A549 (cell line): Measurements from ENCODE around the gene ING5. TPM values are rescaled to one million over a fixed set of nuclear protein-coding genes. Genes with fewer than 3 reads are reported as not detected.

Experiments
- ATAC-seq, 2 experiments: fragments of 200-7000 bp in 1 of 2; fragments of >200 bp in 1 of 2; cut with Nextera tagmentation in 1 of 2; cut with Tn5 transposase in 1 of 2; 3 replicates each; pipeline versions ENCODE4 v1.8.0 to v1.9.1; 2018 to 2020; ENCODE audit warnings: mild to moderate bottlenecking in 1 of 2, moderate library complexity in 1 of 2
- CTCF ChIA-PET: fragments of 300-600 bp; sonication (Branson Sonifier 250); formaldehyde crosslinking; extraction: SDS; loops from one replicate; lab custom pipeline; 2021; ENCODE audit warnings: antibody characterized with exemption, inconsistent platforms; lab: Yijun Ruan, JAX
- POLR2A ChIA-PET: fragments of 350-600 bp; formaldehyde crosslinking; extraction: SDS; loops from one replicate; lab custom pipeline; 2021; ENCODE audit warnings: antibody characterized with exemption, inconsistent platforms; lab: Yijun Ruan, JAX
- DNase-seq, 2 experiments: peaks; one replicate each; pipeline versions ENCODE4 v3.0.0 to v3.0.0-alpha.2; 2011 to 2016; ENCODE audit warnings: low read depth in 1 of 2, low spot score in 1 of 2
- FAIRE-seq: peaks from 2 replicates; lab custom pipeline; 2011; peaks lifted over from hg19 to GRCh38; lab: Jason Lieb, UNC
- H3K27ac ChIP-seq, 2 experiments: fragments of >200 bp; sonication (Bioruptor Twin); formaldehyde crosslinking; 3 replicates each; pipeline ENCODE4 v1.5.1; 2016 to 2017
- H3K4me1 ChIP-seq: fragments of >200 bp; sonication (Bioruptor Twin); formaldehyde crosslinking; 3 replicates; pipeline ENCODE4 v1.6.1; 2016
- H3K4me2 ChIP-seq: fragments of >200 bp; sonication (Bioruptor Twin); formaldehyde crosslinking; 3 replicates; pipeline ENCODE4 v1.6.1; 2016
- H3K4me3 ChIP-seq: fragments of >200 bp; sonication (Bioruptor Twin); formaldehyde crosslinking; 3 replicates; pipeline ENCODE4 v1.5.1; 2016
- H3K9me3 ChIP-seq: fragments of >200 bp; sonication (Bioruptor Twin); formaldehyde crosslinking; 3 replicates; pipeline ENCODE4 v1.6.1; 2016
- ATOH8 ChIP-seq: fragments of 250-450 bp; sonication (Bioruptor Pico); IDR thresholded peaks from 2 replicates; pipeline ENCODE4 v1.5.0; 2020; ENCODE audit warnings: low read depth, mild to moderate bottlenecking, moderate library complexity
- BHLHE40 ChIP-seq: IDR thresholded peaks from 2 replicates; pipeline ENCODE4 v1.6.1; 2012; ENCODE audit warnings: low read depth, low read length, inconsistent platforms
- CBX8 ChIP-seq: fragments of 200-600 bp; sonication (generic); IDR thresholded peaks from 2 replicates; pipeline ENCODE4 v1.6.1; 2016
- CEBPB ChIP-seq, 2 experiments: fragments of >200 bp in 1 of 2; sonication (Bioruptor Twin) in 1 of 2; formaldehyde crosslinking in 1 of 2; IDR thresholded peaks; 2 replicates each; pipeline ENCODE4 v1.6.1; 2012 to 2016
- CHD4 ChIP-seq: fragments of 200-600 bp; sonication (generic); IDR thresholded peaks from 2 replicates; pipeline ENCODE4 v1.6.1; 2016; ENCODE audit warnings: antibody characterized with exemption, mild to moderate bottlenecking, borderline replicate concordance
- EHF ChIP-seq: fragments of 250-450 bp; sonication (Bioruptor Pico); IDR thresholded peaks from 2 replicates; pipeline ENCODE4 v1.5.0; 2020; ENCODE audit warnings: mild to moderate bottlenecking
- EHMT2 ChIP-seq: fragments of 200-600 bp; sonication (generic); IDR thresholded peaks from 2 replicates; pipeline ENCODE4 v1.6.1; 2016; ENCODE audit warnings: antibody characterized with exemption, low read depth, mild to moderate bottlenecking, moderate library complexity
- EP300 ChIP-seq, 2 experiments: fragments of >200 bp; sonication (Bioruptor Twin); formaldehyde crosslinking; IDR thresholded peaks; 2 replicates in 1 of 2; 3 replicates in 1 of 2; pipeline ENCODE4 v1.6.1; 2016 to 2017
- ESRRA ChIP-seq: fragments of 150-350 bp; IDR thresholded peaks from 2 replicates; pipeline ENCODE4 v1.6.1; 2014; ENCODE audit warnings: mild to moderate bottlenecking, low read length, borderline replicate concordance
- FOSL2 ChIP-seq, 2 experiments: fragments of 450-650 bp in 1 of 2; fragments of >200 bp in 1 of 2; sonication (Bioruptor Twin) in 1 of 2; formaldehyde crosslinking; IDR thresholded peaks; 2 replicates each; pipeline versions ENCODE4 v1.5.0 to v1.6.1; 2016 to 2020; ENCODE audit warnings: mild to moderate bottlenecking in 1 of 2, moderate library complexity in 1 of 2
- FOXS1 ChIP-seq: fragments of 250-450 bp; sonication (Bioruptor Pico); IDR thresholded peaks from 2 replicates; pipeline ENCODE4 v1.5.0; 2020; ENCODE audit warnings: mild to moderate bottlenecking, moderate library complexity
- HES2 ChIP-seq: fragments of >200 bp; sonication (Bioruptor Twin); formaldehyde crosslinking; IDR thresholded peaks from 2 replicates; pipeline ENCODE4 v1.6.1; 2016
- HEYL ChIP-seq: fragments of 250-450 bp; sonication (Bioruptor Pico); IDR thresholded peaks from 2 replicates; pipeline ENCODE4 v1.8.0; 2021; ENCODE audit warnings: mild to moderate bottlenecking, moderate library complexity
- HOXA7 ChIP-seq: fragments of 250-450 bp; sonication (Bioruptor Pico); IDR thresholded peaks from 2 replicates; pipeline ENCODE4 v1.5.0; 2020; ENCODE audit warnings: mild to moderate bottlenecking, moderate library complexity
- HOXB13 ChIP-seq: fragments of 250-450 bp; sonication (Bioruptor Pico); IDR thresholded peaks from 2 replicates; pipeline ENCODE4 v1.5.0; 2020; ENCODE audit warnings: low read depth, mild to moderate bottlenecking, moderate library complexity
- HOXB5 ChIP-seq: fragments of 250-450 bp; sonication (Bioruptor Pico); IDR thresholded peaks from 2 replicates; pipeline ENCODE4 v1.5.0; 2020; ENCODE audit warnings: mild to moderate bottlenecking, moderate library complexity
- JUNB ChIP-seq: fragments of >200 bp; sonication (Bioruptor Twin); formaldehyde crosslinking; IDR thresholded peaks from 2 replicates; pipeline ENCODE4 v1.6.1; 2016
- KDM5A ChIP-seq: fragments of 200-600 bp; sonication (generic); IDR thresholded peaks from 2 replicates; pipeline ENCODE4 v1.6.1; 2016; ENCODE audit warnings: antibody characterized with exemption, mild to moderate bottlenecking
- MYC ChIP-seq: IDR thresholded peaks from 2 replicates; pipeline ENCODE4 v1.6.1; 2012; ENCODE audit warnings: mild to moderate bottlenecking, inconsistent platforms, low read length, improper control_type of control experiment, borderline replicate concordance
- NFE2L2 ChIP-seq: fragments of 150-350 bp; conservative IDR thresholded peaks from 2 replicates; pipeline ENCODE4 v1.6.1; 2014; ENCODE audit warnings: low read length
- NPAS2 ChIP-seq: fragments of 250-450 bp; sonication (Bioruptor Pico); IDR thresholded peaks from 2 replicates; pipeline ENCODE4 v1.8.0; 2022; ENCODE audit warnings: mild to moderate bottlenecking, moderate library complexity, borderline replicate concordance
- PHF8 ChIP-seq: fragments of 200-600 bp; sonication (generic); IDR thresholded peaks from 2 replicates; pipeline ENCODE4 v1.6.1; 2016; ENCODE audit warnings: low read depth, mild to moderate bottlenecking, antibody characterized with exemption, moderate library complexity, borderline replicate concordance
- POLR2A ChIP-seq: IDR thresholded peaks from 2 replicates; pipeline ENCODE4 v1.6.1; 2012; ENCODE audit warnings: mild to moderate bottlenecking, low read length
- RAD21 ChIP-seq, 2 experiments: fragments of >200 bp in 1 of 2; sonication (Bioruptor Twin) in 1 of 2; formaldehyde crosslinking in 1 of 2; IDR thresholded peaks in 1 of 2; conservative IDR thresholded peaks in 1 of 2; 2 replicates in 1 of 2; 3 replicates in 1 of 2; pipeline ENCODE4 v1.6.1; 2012 to 2018; ENCODE audit warnings: inconsistent platforms in 1 of 2
- SREBF2 ChIP-seq: fragments of 450-650 bp; IDR thresholded peaks from 2 replicates; pipeline ENCODE4 v1.6.1; 2014; ENCODE audit warnings: mild to moderate bottlenecking, moderate library complexity
- ZFP36 ChIP-seq: fragments of 450-650 bp; IDR thresholded peaks from 2 replicates; pipeline ENCODE4 v1.6.1; 2014; ENCODE audit warnings: borderline replicate concordance; ENCODE audit not compliant: partially characterized antibody
- ZSCAN20 ChIP-seq: fragments of 250-450 bp; sonication (Bioruptor Pico); IDR thresholded peaks from 2 replicates; pipeline ENCODE4 v1.8.0; 2022; ENCODE audit warnings: mild to moderate bottlenecking, moderate library complexity
- WGBS: methylation state at CpG from one replicate; pipeline ENCODE4 v1.1.6; 2017; ENCODE audit errors: missing lambda C conversion rate; 5-methylcytosine and 5-hydroxymethylcytosine counted together
- polyA plus RNA-seq, 4 experiments: library from polyadenylated mRNA; depleted of rRNA in 3 of 4; stranded (reverse); fragments of >200 nt; fragmentation: RNase III in 1 of 4; extraction: RNeasy Plus Mini Kit Qiagen cat#74134 plus additional on column Dnase treatment in 1 of 4; gene quantifications; 2 replicates in 3 of 4; 3 replicates in 1 of 4; pipeline ENCODE4 v1.2.3, GENCODE V29; 2011 to 2017
- TF ChIP-seq, protein P1 (sequence below): IDR thresholded peaks from 2 replicates; pipeline ENCODE4 v1.6.1; 2012
- TF ChIP-seq, protein P2 (sequence below): fragments of 450-650 bp; IDR thresholded peaks from 2 replicates; pipeline ENCODE4 v1.6.1; 2014; ENCODE audit warnings: antibody characterized with exemption
- TF ChIP-seq, protein P3 (sequence below): IDR thresholded peaks from 2 replicates; pipeline ENCODE4 v1.6.1; 2012

The ING5 gene
- polyA plus RNA-seq, 2 of the 4 experiments (the other 2 are of a cell fraction): 28.6 to 29.6 TPM

DNA sequence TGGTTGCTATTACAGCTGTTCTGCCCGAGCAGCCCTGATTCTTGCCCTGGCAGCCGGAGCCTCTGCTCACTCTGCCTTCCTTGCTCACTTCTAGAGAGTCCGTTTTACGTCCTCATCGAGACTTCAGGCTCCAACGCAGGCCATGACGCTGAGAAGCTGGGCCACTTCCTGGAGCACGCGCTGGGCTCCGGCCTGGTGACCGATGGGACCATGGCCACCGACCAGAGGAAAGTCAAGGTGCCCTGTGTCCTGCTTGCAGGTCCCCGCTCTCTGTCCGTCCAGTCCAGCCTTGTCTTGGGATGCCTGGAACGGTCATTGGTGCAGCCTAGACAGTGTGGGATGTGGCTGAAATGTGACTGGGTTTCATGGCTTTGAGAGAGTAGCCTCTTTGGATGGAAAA, 49.3 kb downstream of the ING5 start:
- H3K4me2 ChIP-seq: no peak overlapping the region
- no peak overlapping the region for H3K27ac ChIP-seq
- no peak overlapping the region for H3K4me3 ChIP-seq
- DNase-seq (no peak), FAIRE-seq (no peak), ATAC-seq (no peak)
- 95% methylated on average over 15 of the region's 15 CpGs for WGBS
- TF ChIP-seq HOXB5 (CRISPR knock-in tag) (no peak), HOXB13 (CRISPR knock-in tag) (no peak), PHF8 (no peak), HOXA7 (no peak), EP300 (IDR thresholded peaks at IDR 0.05) (no peak)
- TF ChIP-seq, protein P1, sequence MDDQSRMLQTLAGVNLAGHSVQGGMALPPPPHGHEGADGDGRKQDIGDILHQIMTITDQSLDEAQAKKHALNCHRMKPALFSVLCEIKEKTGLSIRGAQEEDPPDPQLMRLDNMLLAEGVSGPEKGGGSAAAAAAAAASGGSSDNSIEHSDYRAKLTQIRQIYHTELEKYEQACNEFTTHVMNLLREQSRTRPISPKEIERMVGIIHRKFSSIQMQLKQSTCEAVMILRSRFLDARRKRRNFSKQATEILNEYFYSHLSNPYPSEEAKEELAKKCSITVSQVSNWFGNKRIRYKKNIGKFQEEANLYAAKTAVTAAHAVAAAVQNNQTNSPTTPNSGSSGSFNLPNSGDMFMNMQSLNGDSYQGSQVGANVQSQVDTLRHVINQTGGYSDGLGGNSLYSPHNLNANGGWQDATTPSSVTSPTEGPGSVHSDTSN: no peak
- POLR2A ChIA-PET: interaction anchor here (0.6 kb wide), 1 partner anchor 51 kb away, joined by 3 read pairs; no protein-coding TSS in a partner anchor
- CTCF ChIA-PET: interaction anchor here (0.9 kb wide), 1 partner anchor 17 kb away, joined by 3 read pairs; no protein-coding TSS in a partner anchor
- no peaks in the 10 kb centered on the region for H3K9me3 ChIP-seq
- no peaks in the 10 kb centered on the region for H3K4me1 ChIP-seq

- H3K27ac ChIP-seq: no peak overlapping the region
- CTCF ChIA-PET: no interaction called here
- no peaks in the 10 kb centered on the region for H3K9me3 ChIP-seq
- H3K4me3 ChIP-seq: no peak overlapping the region
- 98% methylated on average over 9 of the region's 18 CpGs for WGBS
- POLR2A ChIA-PET: no interaction called here
- FAIRE-seq: no peak
- DNase-seq: no peak
- ATAC-seq: no peak
- no peak overlapping the region for H3K4me2 ChIP-seq
- H3K4me1 ChIP-seq: no peaks in the 10 kb centered on the region
- TF ChIP-seq BHLHE40: no peak
- TF ChIP-seq ZSCAN20: no peak
- no peak for TF ChIP-seq ZFP36
- no peak for TF ChIP-seq RAD21 (conservative IDR thresholded peaks at IDR 0.05 in 1 of 2, IDR thresholded peaks at IDR 0.05 in 1 of 2)
- no peak for TF ChIP-seq NFE2L2
- no peak for TF ChIP-seq FOSL2 (IDR thresholded peaks at IDR 0.05)
- TF ChIP-seq FOSL2 (CRISPR knock-in tag; IDR thresholded peaks at IDR 0.05): no peak
- TF ChIP-seq POLR2A: no peak
- no peak for TF ChIP-seq PHF8
- no peak for TF ChIP-seq JUNB
- no peak for TF ChIP-seq HEYL
- TF ChIP-seq CBX8: no peak
These were observed 49.9 kb downstream of the ING5 start for GRCh38 chr2:241751776-241752175.

- POLR2A ChIA-PET: no interaction called here
These were observed 50.4 kb downstream of the ING5 start for GRCh38 chr2:241752253-241752652.

More at GRCh38 chr2:241752253-241752652, 50.4 kb downstream of the ING5 start:
- H3K4me3 ChIP-seq: no peak overlapping the region
- CTCF ChIA-PET: no interaction called here
- H3K4me2 ChIP-seq: no peak overlapping the region
- no peak for DNase-seq
- no peak for ATAC-seq
- H3K9me3 ChIP-seq: no peaks in the 10 kb centered on the region
- no peak for FAIRE-seq
- TF ChIP-seq HOXB5 (CRISPR knock-in tag) (no peak), EHMT2 (no peak), ATOH8 (CRISPR knock-in tag) (no peak), FOXS1 (CRISPR knock-in tag) (no peak), MYC (no peak), NPAS2 (no peak), HEYL (no peak), ESRRA (no peak), KDM5A (no peak), JUNB (no peak), CEBPB (IDR thresholded peaks at IDR 0.05) (no peak), EHF (CRISPR knock-in tag) (no peak), SREBF2 (no peak), HES2 (no peak), NFE2L2 (no peak), CHD4 (no peak)
- TF ChIP-seq, protein P2, sequence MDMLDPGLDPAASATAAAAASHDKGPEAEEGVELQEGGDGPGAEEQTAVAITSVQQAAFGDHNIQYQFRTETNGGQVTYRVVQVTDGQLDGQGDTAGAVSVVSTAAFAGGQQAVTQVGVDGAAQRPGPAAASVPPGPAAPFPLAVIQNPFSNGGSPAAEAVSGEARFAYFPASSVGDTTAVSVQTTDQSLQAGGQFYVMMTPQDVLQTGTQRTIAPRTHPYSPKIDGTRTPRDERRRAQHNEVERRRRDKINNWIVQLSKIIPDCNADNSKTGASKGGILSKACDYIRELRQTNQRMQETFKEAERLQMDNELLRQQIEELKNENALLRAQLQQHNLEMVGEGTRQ: no peak
- TF ChIP-seq, protein P1: no peak
- TF ChIP-seq, protein P3, sequence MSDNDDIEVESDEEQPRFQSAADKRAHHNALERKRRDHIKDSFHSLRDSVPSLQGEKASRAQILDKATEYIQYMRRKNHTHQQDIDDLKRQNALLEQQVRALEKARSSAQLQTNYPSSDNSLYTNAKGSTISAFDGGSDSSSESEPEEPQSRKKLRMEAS: no peak
- TF ChIP-seq, all 56 proteins: peak for 0
- H3K4me1 ChIP-seq: no peaks in the 10 kb centered on the region
- WGBS: 96% methylated on average over 11 of the region's 14 CpGs
- H3K27ac ChIP-seq: no peak overlapping the region
